VCaP (cell line): ENCODE results near the gene ARHGAP9.
A peak's percentile ranks its signal among the peaks of the same experiment; 100 is the strongest.

ENCODE experiments used
- H3K27ac ChIP-seq: fragments of 450-650 bp; 2 replicates; pipeline ENCODE4 v1.5.1; 2017
- CTCF ChIP-seq: fragments of 450-650 bp; conservative IDR thresholded peaks from 2 replicates; pipeline ENCODE4 v1.5.1; 2017; ENCODE audit warnings: mild to moderate bottlenecking, moderate library complexity

ARHGAP9 gene

GRCh38 chr12:57429473-57430111, 50.1 kb downstream of the ARHGAP9 start:
- peak overlapping the region; percentile 97 for H3K27ac ChIP-seq
- TF ChIP-seq CTCF: no peak

- H3K27ac ChIP-seq: peak overlapping the region; percentile 97
- no peak for TF ChIP-seq CTCF
These were observed 50.7 kb downstream of the ARHGAP9 start for GRCh38 chr12:57428965-57429364.

GRCh38 chr12:57426948-57427347, 52.7 kb downstream of the ARHGAP9 start:
- peak overlapping the region; percentile 5; the same call in 1 of the 2 replicates for H3K27ac ChIP-seq
